AML-193 (cell line): ENCODE measurements around the gene PPP1R9A.

Source experiments
- DNase-seq, 2 experiments: peaks; one replicate each; lab custom pipeline; 2025; lab: John Stamatoyannopoulos, UW

The PPP1R9A gene

GRCh38 chr7:94907026-94907810 lies at the start of gene PPP1R9A:
PPP1R9A (plus strand) TSS chr7:94907594; CDS start chr7:94910114, 2,520 bp downstream.
- DNase-seq: no peak

GRCh38 chr7:94871132-94871531 lies 36.3 kb upstream of the PPP1R9A start:
- DNase-seq: no peak

- no peak for DNase-seq
These were observed 34.2 kb upstream of the PPP1R9A start for GRCh38 chr7:94873239-94873638.

- no peak for DNase-seq
These were observed 33.2 kb upstream of the PPP1R9A start for GRCh38 chr7:94874036-94874785.

- no peak for DNase-seq
These were observed 32.2 kb upstream of the PPP1R9A start for GRCh38 chr7:94875201-94875600.

- no peak for DNase-seq
These were observed 29.4 kb upstream of the PPP1R9A start for GRCh38 chr7:94877731-94878670.

GRCh38 chr7:94882891-94883290 lies 24.5 kb upstream of the PPP1R9A start:
- DNase-seq: no peak

GRCh38 chr7:94883616-94884015 lies 23.8 kb upstream of the PPP1R9A start:
- DNase-seq: no peak

- no peak for DNase-seq
These were observed 18.8 kb upstream of the PPP1R9A start for GRCh38 chr7:94888551-94888950.

GRCh38 chr7:94888995-94889523 lies 18.3 kb upstream of the PPP1R9A start:
- DNase-seq: no peak

- no peak for DNase-seq
These were observed 17.2 kb upstream of the PPP1R9A start for GRCh38 chr7:94890216-94890615.

GRCh38 chr7:94893661-94894060 lies 13.7 kb upstream of the PPP1R9A start:
- no peak for DNase-seq

- no peak for DNase-seq
These were observed 9.9 kb upstream of the PPP1R9A start for GRCh38 chr7:94897541-94897940.

GRCh38 chr7:94898340-94898739 lies 9.1 kb upstream of the PPP1R9A start:
- DNase-seq: no peak

GRCh38 chr7:94901981-94902380 lies 5.4 kb upstream of the PPP1R9A start:
- DNase-seq: no peak

- no peak for DNase-seq
These were observed 3.4 kb upstream of the PPP1R9A start for GRCh38 chr7:94903971-94904370.

- no peak for DNase-seq
These were observed 2.4 kb upstream of the PPP1R9A start for GRCh38 chr7:94904982-94905381.

GRCh38 chr7:94906065-94906851 lies 1.1 kb upstream of the PPP1R9A start:
- no peak for DNase-seq

- DNase-seq: no peak
These were observed 473 bp downstream of the PPP1R9A start for GRCh38 chr7:94907811-94908322.

GRCh38 chr7:94908323-94909178 lies 1.2 kb downstream of the PPP1R9A start:
- DNase-seq: no peak
